Measurements from ENCODE around the gene FOXO3. TPM values are rescaled to one million over a fixed set of nuclear protein-coding genes. Genes with fewer than 3 reads are reported as not detected.

Gene FOXO3
- total RNA-seq, 4 donors from 2014 or later: 29.9 to 66.1 (median 59.1) TPM

GRCh38 chr6:108608453-108609275 is 47.9 kb downstream of the FOXO3 start:
- TF ChIP-seq, protein P1, sequence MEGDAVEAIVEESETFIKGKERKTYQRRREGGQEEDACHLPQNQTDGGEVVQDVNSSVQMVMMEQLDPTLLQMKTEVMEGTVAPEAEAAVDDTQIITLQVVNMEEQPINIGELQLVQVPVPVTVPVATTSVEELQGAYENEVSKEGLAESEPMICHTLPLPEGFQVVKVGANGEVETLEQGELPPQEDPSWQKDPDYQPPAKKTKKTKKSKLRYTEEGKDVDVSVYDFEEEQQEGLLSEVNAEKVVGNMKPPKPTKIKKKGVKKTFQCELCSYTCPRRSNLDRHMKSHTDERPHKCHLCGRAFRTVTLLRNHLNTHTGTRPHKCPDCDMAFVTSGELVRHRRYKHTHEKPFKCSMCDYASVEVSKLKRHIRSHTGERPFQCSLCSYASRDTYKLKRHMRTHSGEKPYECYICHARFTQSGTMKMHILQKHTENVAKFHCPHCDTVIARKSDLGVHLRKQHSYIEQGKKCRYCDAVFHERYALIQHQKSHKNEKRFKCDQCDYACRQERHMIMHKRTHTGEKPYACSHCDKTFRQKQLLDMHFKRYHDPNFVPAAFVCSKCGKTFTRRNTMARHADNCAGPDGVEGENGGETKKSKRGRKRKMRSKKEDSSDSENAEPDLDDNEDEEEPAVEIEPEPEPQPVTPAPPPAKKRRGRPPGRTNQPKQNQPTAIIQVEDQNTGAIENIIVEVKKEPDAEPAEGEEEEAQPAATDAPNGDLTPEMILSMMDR (IDR thresholded peaks at IDR 0.05): no peak
- no peak for TF ChIP-seq POLR2A (IDR thresholded peaks at IDR 0.05)
- TF ChIP-seq POLR2AphosphoS5 (IDR thresholded peaks at IDR 0.05): no peak
- TF ChIP-seq EP300 (IDR thresholded peaks at IDR 0.05; ENCODE audit: low read depth): no peak
- Histone ChIP-seq H3K27ac (peak overlapping the region; percentile 60 to 74 (median 64)), H3K4me3 (no peak overlapping the region), H3K4me1 (peaks cover 9 to 76% (median 41%) of the 10 kb centered on the region in 4 donors), H3K36me3 (no peaks in the 10 kb centered on the region), H3K27me3 (no peaks in the 10 kb centered on the region), H3K9me3 (no peaks in the 10 kb centered on the region)
- no peak for DNase-seq
- intact Hi-C loops (cut with DNase I; ENCODE audit: low total_unique reads): no loop called here
- in situ Hi-C loops (cut with MboI; ENCODE audit: low pct_ligation_motif_present in 1 of 4, low pct_unique_long_range_greater_than_20kb in 1 of 4, low sequenced_read_pairs in 3 of 4): no loop called here
- 62 to 79% methylated on average over 4 to 7 of the region's 7 CpGs for WGBS, 2 donors (ENCODE audit: low coverage in 1 of 2)

- H3K36me3 ChIP-seq: no peaks in the 10 kb centered on the region
- H3K9me3 ChIP-seq: no peaks in the 10 kb centered on the region
- 81 to 88% methylated on average over 5 of the region's 5 CpGs for WGBS, 2 donors (ENCODE audit: low coverage in 1 of 2)
- in situ Hi-C loops (cut with MboI; ENCODE audit: low pct_ligation_motif_present in 1 of 4, low pct_unique_long_range_greater_than_20kb in 1 of 4, low sequenced_read_pairs in 3 of 4): no loop called here
- DNase-seq: no peak
- H3K27me3 ChIP-seq: no peaks in the 10 kb centered on the region
- intact Hi-C loops (cut with DNase I; ENCODE audit: low total_unique reads): no loop called here
- peaks cover 9 to 74% (median 38%) of the 10 kb centered on the region in 4 donors for H3K4me1 ChIP-seq
- H3K27ac ChIP-seq: peak overlapping the region; percentile 60 to 74 (median 64)
- peak in 1 of 3 donors; percentile 9 for TF ChIP-seq POLR2AphosphoS5 (IDR thresholded peaks at IDR 0.05)
- TF ChIP-seq POLR2A (IDR thresholded peaks at IDR 0.05): no peak
- H3K4me3 ChIP-seq: no peak overlapping the region
These were observed 48.6 kb downstream of the FOXO3 start for GRCh38 chr6:108609276-108609769.

DNA sequence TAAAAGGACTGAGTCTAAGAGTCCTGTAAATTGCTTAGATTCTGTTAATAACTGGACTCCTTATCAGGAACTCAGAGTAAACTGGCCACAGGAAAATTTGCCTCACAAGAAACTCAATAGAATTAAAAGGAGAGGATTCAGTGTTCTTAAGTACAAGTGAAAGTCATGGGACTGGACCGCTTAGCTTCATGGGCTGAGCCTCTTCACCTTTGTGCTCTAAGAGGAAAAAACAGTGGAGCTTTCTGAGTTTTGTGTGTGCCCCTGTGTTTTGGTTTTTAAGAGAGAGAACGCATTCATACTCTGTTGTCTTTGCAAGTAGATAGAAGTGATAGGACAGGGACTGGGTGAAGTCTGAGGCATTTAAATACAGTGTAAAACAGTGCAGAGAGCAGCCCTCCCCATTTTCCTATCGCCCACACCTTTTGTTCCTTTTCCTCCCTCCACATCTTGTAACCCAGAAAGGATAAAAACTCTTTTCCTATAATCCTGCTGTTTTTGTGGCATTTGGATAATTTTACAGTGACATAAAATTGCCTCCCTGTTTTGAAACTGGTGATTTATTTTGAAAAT is 49.6 kb downstream of the FOXO3 start:
- in situ Hi-C loops (cut with MboI; ENCODE audit: low pct_ligation_motif_present in 1 of 4, low pct_unique_long_range_greater_than_20kb in 1 of 4, low sequenced_read_pairs in 3 of 4): no loop called here
- H3K36me3 ChIP-seq: no peaks in the 10 kb centered on the region
- peak overlapping the region; percentile 27 to 74 (median 46) for H3K27ac ChIP-seq
- TF ChIP-seq POLR2A (IDR thresholded peaks at IDR 0.05) (no peak), POLR2AphosphoS5 (IDR thresholded peaks at IDR 0.05) (no peak), EP300 (IDR thresholded peaks at IDR 0.05; ENCODE audit: low read depth) (no peak)
- TF ChIP-seq, protein P1 (IDR thresholded peaks at IDR 0.05): no peak
- WGBS, 2 donors (ENCODE audit: low coverage in 1 of 2): 77 to 78% methylated on average over 2 to 3 of the region's 3 CpGs
- no peak for DNase-seq
- H3K4me3 ChIP-seq: no peak overlapping the region
- H3K9me3 ChIP-seq: no peaks in the 10 kb centered on the region
- H3K4me1 ChIP-seq: peaks cover 7 to 74% (median 35%) of the 10 kb centered on the region in 4 donors
- H3K27me3 ChIP-seq: no peaks in the 10 kb centered on the region
- intact Hi-C loops (cut with DNase I; ENCODE audit: low total_unique reads): no loop called here

- 57 to 59% methylated on average over 4 of the region's 4 CpGs for WGBS, 2 donors (ENCODE audit: low coverage in 1 of 2)
- Histone ChIP-seq H3K4me3 (no peak overlapping the region), H3K4me1 (peaks cover 7 to 71% (median 29%) of the 10 kb centered on the region in 4 donors), H3K9me3 (no peaks in the 10 kb centered on the region), H3K27ac (peak overlapping the region; percentile 27 to 74 (median 46)), H3K27me3 (no peaks in the 10 kb centered on the region), H3K36me3 (no peaks in the 10 kb centered on the region)
- intact Hi-C loops (cut with DNase I; ENCODE audit: low total_unique reads): no loop called here
- TF ChIP-seq POLR2A (IDR thresholded peaks at IDR 0.05): no peak
- TF ChIP-seq, protein P1 (IDR thresholded peaks at IDR 0.05): no peak
- no peak for TF ChIP-seq POLR2AphosphoS5 (IDR thresholded peaks at IDR 0.05)
- TF ChIP-seq EP300 (IDR thresholded peaks at IDR 0.05; ENCODE audit: low read depth): no peak
- DNase-seq: no peak
- in situ Hi-C loops (cut with MboI; ENCODE audit: low pct_ligation_motif_present in 1 of 4, low pct_unique_long_range_greater_than_20kb in 1 of 4, low sequenced_read_pairs in 3 of 4): no loop called here
These were observed 50.4 kb downstream of the FOXO3 start for GRCh38 chr6:108610957-108611586.
